HG03469 (cell line): ENCODE measurements around the gene ANKRD28.

Source experiments
- ATAC-seq: cut with Tn5 transposase; IDR thresholded peaks from one replicate; pipeline ENCODE4 v1.9.1; 2021; ENCODE audit warnings: mild to moderate bottlenecking, moderate library complexity, moderate number of reproducible peaks; ENCODE audit not compliant: unreplicated experiment

ANKRD28 gene

GRCh38 chr3:15676259-15676658, 121.5 kb downstream of the ANKRD28 start:
- ATAC-seq, result no peak

GRCh38 chr3:15673536-15673935, 124.2 kb downstream of the ANKRD28 start:
- ATAC-seq, result no peak

GRCh38 chr3:15667484-15667883, 130.3 kb downstream of the ANKRD28 start:
- ATAC-seq, result no peak

- ATAC-seq, result no peak
Observed at GRCh38 chr3:15666277-15666676, 131.5 kb downstream of the ANKRD28 start.

GRCh38 chr3:15665510-15666150, 132.1 kb downstream of the ANKRD28 start:
- no peak for ATAC-seq

- ATAC-seq, result no peak
Observed at GRCh38 chr3:15664144-15664543, 133.6 kb downstream of the ANKRD28 start.

- no peak for ATAC-seq
Observed at GRCh38 chr3:15660055-15660935, 137.5 kb downstream of the ANKRD28 start.

- no peak for ATAC-seq
Observed at GRCh38 chr3:15659254-15659975, 138.4 kb downstream of the ANKRD28 start.

GRCh38 chr3:15657016-15657415, 140.8 kb downstream of the ANKRD28 start:
- no peak for ATAC-seq

- no peak for ATAC-seq
Observed at GRCh38 chr3:15656342-15656741, 141.4 kb downstream of the ANKRD28 start.

GRCh38 chr3:15654891-15655290, 142.9 kb downstream of the ANKRD28 start:
- ATAC-seq, result no peak

GRCh38 chr3:15654127-15654526, 143.7 kb downstream of the ANKRD28 start:
- no peak for ATAC-seq

- no peak for ATAC-seq
Observed at GRCh38 chr3:15653321-15653720, 144.5 kb downstream of the ANKRD28 start.

- ATAC-seq, result no peak
Observed at GRCh38 chr3:15651396-15651795, 146.4 kb downstream of the ANKRD28 start.

- ATAC-seq, result no peak
Observed at GRCh38 chr3:15649858-15650257, 147.9 kb downstream of the ANKRD28 start.

GRCh38 chr3:15649341-15649740, 148.4 kb downstream of the ANKRD28 start:
- no peak for ATAC-seq

GRCh38 chr3:15647611-15648167, 150.1 kb downstream of the ANKRD28 start:
- ATAC-seq, result peak; percentile 90

- no peak for ATAC-seq
Observed at GRCh38 chr3:15646851-15647511, 150.8 kb downstream of the ANKRD28 start.

- no peak for ATAC-seq
Observed at GRCh38 chr3:15645740-15646501, 151.9 kb downstream of the ANKRD28 start.

GRCh38 chr3:15645246-15645645, 152.5 kb downstream of the ANKRD28 start:
- ATAC-seq, result no peak
